ENCODE results near the gene PILRA.
"Not testable (repeated sequence)": the region's sequence is repeated elsewhere in the genome, so short reads cannot be mapped to it uniquely, and the experiment has no call there.

DNA sequence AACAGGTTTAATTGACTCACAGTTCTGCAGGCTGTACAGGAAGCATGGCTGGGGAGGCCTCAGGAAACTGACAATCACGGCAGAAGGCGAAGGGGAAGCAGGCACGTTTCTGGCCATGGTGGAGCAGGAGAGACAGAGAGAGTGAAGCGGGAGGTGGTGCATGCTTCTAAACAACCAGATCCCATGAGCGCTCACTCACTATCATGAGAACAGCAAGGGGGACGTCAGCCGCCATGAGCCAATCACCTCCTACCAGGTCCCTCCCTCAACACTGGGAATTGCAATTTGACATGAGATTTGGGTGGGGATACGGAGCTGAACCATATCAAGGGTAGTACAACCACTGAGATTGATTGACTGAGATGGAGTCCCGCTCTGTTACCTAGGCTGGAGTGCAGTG is 47.6 kb upstream of the PILRA start:
- TF ChIP-seq EZH2 (IDR thresholded peaks at IDR 0.05; ENCODE audit: insufficient read depth, poor library complexity, severe bottlenecking); EZH2phosphoT487 (IDR thresholded peaks at IDR 0.05; ENCODE audit: insufficient read depth, low read depth): not testable (repeated sequence)
